ENCODE measurements around the gene DLG2.

GRCh38 chr11:83948200-83948599 is 1678.9 kb downstream of the DLG2 start:
- TF ChIP-seq CBFB (CRISPR knock-in tag; IDR thresholded peaks at IDR 0.05; ENCODE audit: low read depth) (no peak), MXD4 (CRISPR knock-in tag; IDR thresholded peaks at IDR 0.05; ENCODE audit: borderline replicate concordance) (no peak)

Data from WTC11 (cell line).